Prostate gland (tissue), 2 donors: ENCODE measurements around the gene PSMD13. TPM values are rescaled to one million over a fixed set of nuclear protein-coding genes. Genes with fewer than 3 reads are reported as not detected.

Experiments used
- DNase-seq: peaks from one replicate; pipeline ENCODE4 v3.0.0-alpha.2; 2019; ENCODE audit warnings: low spot score
- H3K27ac ChIP-seq, 2 donors: fragments of 200-600 bp; sonication (generic); 2 replicates each; pipeline ENCODE4 v1.5.1; 2017 to 2019
- H3K27me3 ChIP-seq: fragments of 200-600 bp; sonication (generic); replicated peaks from 2 replicates; pipeline ENCODE4 v1.5.1; 2019; ENCODE audit not compliant: insufficient read depth
- H3K36me3 ChIP-seq, 2 donors: fragments of 200-600 bp; sonication (generic); 1 replicate in 1 of 2; 2 replicates in 1 of 2; pipeline versions ENCODE4 v1.5.1 to v1.8.1; 2017 to 2019
- H3K4me1 ChIP-seq: fragments of 200-600 bp; sonication (generic); replicated peaks from 2 replicates; pipeline ENCODE4 v1.5.1; 2019
- H3K4me3 ChIP-seq, 2 donors: fragments of 200-600 bp; sonication (generic); 2 replicates each; pipeline ENCODE4 v1.5.1; 2017 to 2019
- H3K9me3 ChIP-seq: fragments of 200-600 bp; sonication (generic); 2 replicates; pipeline ENCODE4 v1.5.1; 2017
- CTCF ChIP-seq, 4 experiments: fragments of 200-600 bp in 2 of 4; fragments of 450-650 bp in 2 of 4; sonication (generic) in 2 of 4; IDR thresholded peaks; 1 replicate in 3 of 4; 2 replicates in 1 of 4; pipeline ENCODE4 v1.5.1; 2016 to 2019; ENCODE audit warnings: antibody characterized with exemption in 4 of 4, mild to moderate bottlenecking in 2 of 4, moderate library complexity in 2 of 4
- POLR2A ChIP-seq: fragments of 450-650 bp; IDR thresholded peaks from one replicate; pipeline ENCODE4 v1.6.1; 2016; ENCODE audit warnings: antibody characterized with exemption, mild to moderate bottlenecking
- POLR2AphosphoS5 ChIP-seq: sonication (generic); formaldehyde crosslinking; IDR thresholded peaks from one replicate; pipeline ENCODE4 v1.6.1; 2017; ENCODE audit warnings: antibody characterized with exemption
- WGBS: methylation state at CpG from one replicate; pipeline ENCODE4 v1.1.5; 2018; 5-methylcytosine and 5-hydroxymethylcytosine counted together
- intact Hi-C: fragments of 100-400 bp; cut with DNase I; formaldehyde crosslinking; loops from one replicate; pipeline ENCODE4 v1.14.2; 2022
- total RNA-seq, 2 donors: library from RNA; depleted of rRNA; stranded (reverse); fragments of >200 nt; gene quantifications; one replicate each; pipeline ENCODE4 v1.1.0, GENCODE V29; 2016

Gene PSMD13
- total RNA-seq, 2 donors from 2014 or later, result 87.4 to 129 TPM

GRCh38 chr11:299951-300735, 63.4 kb downstream of the PSMD13 start:
- Histone ChIP-seq H3K4me3 (no peak overlapping the region), H3K27ac (no peak overlapping the region), H3K27me3 (peaks cover 12% of the 10 kb centered on the region), H3K36me3 (no peaks in the 10 kb centered on the region), H3K9me3 (no peaks in the 10 kb centered on the region), H3K4me1 (no peaks in the 10 kb centered on the region)
- no peak for DNase-seq
- TF ChIP-seq CTCF (IDR thresholded peaks at IDR 0.05) (no peak), POLR2AphosphoS5 (no peak), POLR2A (no peak)
- whole genome bisulfite sequencing, result 19% methylated on average over 20 of the region's 20 CpGs
- intact Hi-C loops, result no loop called here

Other genes with a start within 250 kb of the PSMD13 start
- not detected for gene SCGB1C1, start 43.9 kb upstream of the PSMD13 start, total RNA-seq
- gene BET1L, start 29.6 kb upstream of the PSMD13 start, total RNA-seq, result 10 to 100 TPM; 52.1 to 54.8 TPM
- gene RIC8A, start 29.3 kb upstream of the PSMD13 start, total RNA-seq, result 100 to 1,000 TPM in 1 of 2 donors, 10 to 100 TPM in 1; 82.3 to 114 TPM
- gene SIRT3, start 634 bp upstream of the PSMD13 start, total RNA-seq, result 10 to 100 TPM; 21.5 to 32.5 TPM
- gene NLRP6, start 41.4 kb downstream of the PSMD13 start, total RNA-seq, result 1 to 10 TPM in 1 of 2 donors, under 1 TPM in 1; 0.18 to 2.7 TPM
- 10 to 100 TPM; 18.4 to 63.1 TPM for gene PGGHG, start 52.1 kb downstream of the PSMD13 start, total RNA-seq
- gene IFITM5, start 62.5 kb downstream of the PSMD13 start, total RNA-seq, result not detected
- gene IFITM2, start 70.8 kb downstream of the PSMD13 start, total RNA-seq, result 100 to 1,000 TPM in 1 of 2 donors, 10 to 100 TPM in 1; 96.6 to 149 TPM
- gene IFITM1, start 77.1 kb downstream of the PSMD13 start, total RNA-seq, result 100 to 1,000 TPM in 1 of 2 donors, 10 to 100 TPM in 1; 73.9 to 182 TPM
- gene IFITM3, start 83.9 kb downstream of the PSMD13 start, total RNA-seq, result 100 to 1,000 TPM; 123 to 477 TPM
- gene B4GALNT4, start 132.5 kb downstream of the PSMD13 start, total RNA-seq, result 10 to 100 TPM in 1 of 2 donors, 1 to 10 TPM in 1; 5.8 to 14.2 TPM
- 10 to 100 TPM; 58.6 to 88.4 TPM for gene PKP3, start 157.2 kb downstream of the PSMD13 start, total RNA-seq
- 10 to 100 TPM; 40.4 to 75.6 TPM for gene SIGIRR, start 178.0 kb downstream of the PSMD13 start, total RNA-seq
- 1 to 10 TPM; 8.4 to 9.1 TPM for gene ANO9, start 205.0 kb downstream of the PSMD13 start, total RNA-seq
- 10 to 100 TPM; 46.3 to 50.3 TPM for gene PTDSS2, start 213.3 kb downstream of the PSMD13 start, total RNA-seq